ENCODE results near the gene SULT1B1. TPM values are rescaled to one million over a fixed set of nuclear protein-coding genes. Genes with fewer than 3 reads are reported as not detected.

Gene SULT1B1
- total and polyA plus RNA-seq, 11 donors, result 0.15 to 1.1 (median 0.56) TPM

GRCh38 chr4:69781458-69782418 lies 21.3 kb upstream of the SULT1B1 start:
- Histone ChIP-seq H3K4me1 (no peaks in the 10 kb centered on the region), H3K36me3 (no peaks in the 10 kb centered on the region), H3K27ac (no peak overlapping the region), H3K27me3 (no peaks in the 10 kb centered on the region), H3K4me3 (no peak overlapping the region), H3K9me3 (no peaks in the 10 kb centered on the region)
- intact Hi-C loops (cut with DNase I), result no loop called here
- DNase-seq, result no peak
- no peak for ATAC-seq
- WGBS, 4 donors, result 92 to 96% (median 95%) methylated on average over 19 of the region's 19 CpGs
- TF ChIP-seq POLR2A (IDR thresholded peaks at IDR 0.05), result no peak
- TF ChIP-seq, protein P1, sequence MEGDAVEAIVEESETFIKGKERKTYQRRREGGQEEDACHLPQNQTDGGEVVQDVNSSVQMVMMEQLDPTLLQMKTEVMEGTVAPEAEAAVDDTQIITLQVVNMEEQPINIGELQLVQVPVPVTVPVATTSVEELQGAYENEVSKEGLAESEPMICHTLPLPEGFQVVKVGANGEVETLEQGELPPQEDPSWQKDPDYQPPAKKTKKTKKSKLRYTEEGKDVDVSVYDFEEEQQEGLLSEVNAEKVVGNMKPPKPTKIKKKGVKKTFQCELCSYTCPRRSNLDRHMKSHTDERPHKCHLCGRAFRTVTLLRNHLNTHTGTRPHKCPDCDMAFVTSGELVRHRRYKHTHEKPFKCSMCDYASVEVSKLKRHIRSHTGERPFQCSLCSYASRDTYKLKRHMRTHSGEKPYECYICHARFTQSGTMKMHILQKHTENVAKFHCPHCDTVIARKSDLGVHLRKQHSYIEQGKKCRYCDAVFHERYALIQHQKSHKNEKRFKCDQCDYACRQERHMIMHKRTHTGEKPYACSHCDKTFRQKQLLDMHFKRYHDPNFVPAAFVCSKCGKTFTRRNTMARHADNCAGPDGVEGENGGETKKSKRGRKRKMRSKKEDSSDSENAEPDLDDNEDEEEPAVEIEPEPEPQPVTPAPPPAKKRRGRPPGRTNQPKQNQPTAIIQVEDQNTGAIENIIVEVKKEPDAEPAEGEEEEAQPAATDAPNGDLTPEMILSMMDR (IDR thresholded peaks at IDR 0.05), result no peak

GRCh38 chr4:69780141-69780540 lies 19.7 kb upstream of the SULT1B1 start:
- Histone ChIP-seq H3K27me3 (no peaks in the 10 kb centered on the region), H3K36me3 (no peaks in the 10 kb centered on the region), H3K9me3 (no peaks in the 10 kb centered on the region), H3K4me3 (no peak overlapping the region), H3K4me1 (no peaks in the 10 kb centered on the region), H3K27ac (no peak overlapping the region)
- TF ChIP-seq, protein P1 (IDR thresholded peaks at IDR 0.05), result no peak
- no peak for TF ChIP-seq POLR2A (IDR thresholded peaks at IDR 0.05)
- WGBS, 4 donors, result 77 to 93% (median 86%) methylated on average over 1 of the region's 1 CpG
- intact Hi-C loops (cut with DNase I), result no loop called here
- DNase-seq (no peak), ATAC-seq (no peak)

DNA sequence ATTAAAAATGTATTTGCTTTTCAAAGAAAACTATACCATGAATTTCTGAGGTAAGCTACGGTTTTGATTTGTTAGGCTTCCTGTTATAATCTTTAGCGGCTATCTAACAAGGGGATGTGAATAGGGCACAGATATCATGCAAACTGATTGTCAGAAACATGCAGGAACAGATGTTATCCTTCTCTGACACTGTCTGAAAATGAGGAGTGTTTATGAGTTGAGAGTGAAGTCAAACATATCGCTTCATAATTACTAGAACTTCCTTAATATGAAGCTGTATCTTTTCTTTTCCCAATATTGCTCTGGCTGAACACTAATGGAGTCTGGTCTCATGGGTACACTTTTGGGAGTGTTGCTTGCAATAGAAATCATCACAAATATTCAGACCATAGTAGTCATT lies 16.3 kb upstream of the SULT1B1 start:
- ATAC-seq (no peak), DNase-seq (no peak)
- Histone ChIP-seq H3K27ac (no peak overlapping the region), H3K4me1 (no peaks in the 10 kb centered on the region), H3K9me3 (no peaks in the 10 kb centered on the region), H3K4me3 (no peak overlapping the region), H3K36me3 (no peaks in the 10 kb centered on the region), H3K27me3 (no peaks in the 10 kb centered on the region)
- WGBS, 4 donors, result 43 to 60% (median 52%) methylated on average over 3 of the region's 3 CpGs
- TF ChIP-seq POLR2A (IDR thresholded peaks at IDR 0.05), result no peak
- TF ChIP-seq, protein P1 (IDR thresholded peaks at IDR 0.05), result no peak
- intact Hi-C loops (cut with DNase I), result no loop called here

- H3K4me1 ChIP-seq, result no peaks in the 10 kb centered on the region
- no peaks in the 10 kb centered on the region for H3K27me3 ChIP-seq
- DNase-seq, result no peak
- intact Hi-C loops (cut with DNase I), result no loop called here
- 90 to 96% (median 93%) methylated on average over 2 of the region's 2 CpGs for WGBS, 4 donors
- TF ChIP-seq, protein P1 (IDR thresholded peaks at IDR 0.05), result no peak
- TF ChIP-seq POLR2A (IDR thresholded peaks at IDR 0.05), result no peak
- no peaks in the 10 kb centered on the region for H3K9me3 ChIP-seq
- no peaks in the 10 kb centered on the region for H3K36me3 ChIP-seq
- ATAC-seq, result no peak
- H3K4me3 ChIP-seq, result no peak overlapping the region
- no peak overlapping the region for H3K27ac ChIP-seq
Measured at GRCh38 chr4:69775321-69775867, 15.0 kb upstream of the SULT1B1 start.

All from heart left ventricle (tissue), 16 donors.